ENCODE data around the gene SVBP.

Gene SVBP

DNA sequence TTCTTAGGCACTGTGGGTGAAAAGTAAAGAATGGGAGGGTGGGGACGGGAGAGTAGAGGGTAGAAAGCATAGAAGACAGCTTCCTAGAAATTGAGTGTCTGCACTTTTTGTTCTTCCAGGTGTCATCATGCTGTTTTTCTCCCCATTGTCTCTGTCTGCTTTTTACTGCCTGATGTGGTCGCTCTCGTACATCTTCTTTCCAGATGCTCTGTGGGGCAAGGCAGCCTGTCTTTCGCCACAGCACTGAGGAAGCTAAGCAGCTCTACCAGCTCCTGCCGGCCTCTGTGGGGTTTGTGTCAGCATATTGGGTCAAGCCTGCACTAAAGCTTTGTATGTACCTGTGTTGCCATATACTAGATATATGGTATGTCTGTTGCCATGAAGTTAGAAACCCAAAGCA, 19.2 kb downstream of the SVBP start:
- DNase-seq: no peak

DNA sequence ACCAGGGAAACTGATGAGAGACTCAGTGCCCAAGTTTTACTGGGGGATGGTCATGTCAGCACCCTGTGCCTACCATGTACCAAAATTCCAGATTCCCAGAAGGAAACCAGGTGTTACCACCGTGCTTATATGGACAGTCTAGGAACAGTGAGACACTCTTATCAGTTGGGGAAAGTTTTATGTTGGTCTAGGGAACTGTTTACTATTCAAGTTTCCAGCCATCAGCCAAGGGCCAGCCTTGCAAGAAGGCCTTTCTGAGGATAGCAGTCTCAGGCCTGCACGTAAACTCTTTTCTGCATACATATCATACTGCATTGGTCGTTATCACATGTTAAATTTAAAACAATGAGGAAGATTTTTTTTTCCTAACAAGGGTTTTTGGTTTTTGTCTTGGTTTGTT, 19.8 kb downstream of the SVBP start:
- no peak for DNase-seq

DNA sequence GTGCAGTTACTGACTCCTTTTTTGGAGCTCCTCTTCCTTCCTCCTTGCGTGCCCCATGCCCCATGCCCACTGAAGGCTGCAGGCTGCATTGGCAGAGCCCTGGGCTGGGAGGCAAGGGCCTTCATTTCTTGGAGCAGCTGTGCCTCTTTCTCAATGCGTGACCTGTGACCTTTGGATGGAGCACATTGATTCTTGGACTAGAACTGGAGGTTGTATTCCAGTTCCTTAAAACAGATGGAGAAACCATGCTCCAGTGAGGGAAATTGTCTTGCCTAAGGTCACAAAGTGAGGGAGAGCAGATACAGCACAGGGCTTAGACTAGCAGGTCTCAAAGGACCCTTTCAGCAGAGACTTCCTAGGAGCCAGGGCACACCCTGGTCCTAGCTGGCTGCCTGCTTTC, 23.4 kb downstream of the SVBP start:
- no peak for DNase-seq

DNA sequence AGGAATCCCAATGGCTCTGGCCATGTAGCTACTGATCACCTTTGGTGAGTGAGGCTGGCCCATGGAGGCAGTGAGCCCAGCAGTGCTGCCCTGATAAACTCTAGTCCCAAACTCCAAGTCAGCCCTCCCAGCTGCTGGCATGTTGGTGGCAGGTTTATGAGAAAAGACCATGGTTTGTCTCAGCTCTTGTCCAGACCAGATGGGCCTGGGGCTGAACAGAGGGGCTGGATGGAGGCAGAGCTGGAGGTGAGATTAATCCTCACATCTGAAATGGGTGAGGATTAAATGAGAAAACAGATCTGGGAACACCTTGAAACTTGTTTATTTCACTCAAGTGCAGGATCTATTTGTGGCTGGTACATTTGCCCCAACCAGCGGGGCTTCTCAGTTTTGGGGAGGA, 29.2 kb downstream of the SVBP start:
- no peak for DNase-seq

DNA sequence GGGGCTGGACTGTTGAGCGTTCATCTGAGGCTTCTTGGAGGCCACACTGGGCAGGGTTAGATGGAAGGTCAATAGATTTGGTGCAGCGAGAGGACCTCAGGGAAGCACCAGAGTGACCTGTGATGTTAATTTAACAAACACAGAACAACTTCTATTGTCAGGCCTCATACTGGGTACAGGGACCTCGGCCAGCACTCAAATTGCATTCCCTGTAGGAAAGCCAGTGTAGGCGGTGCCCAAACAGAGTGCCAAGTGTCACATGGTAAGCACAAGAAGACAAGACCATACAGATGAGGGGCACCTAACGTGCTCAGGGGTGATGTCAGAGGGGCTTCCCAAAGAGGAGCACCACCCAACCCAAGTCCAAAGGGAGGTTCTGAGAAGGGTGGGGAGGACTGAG, 31.1 kb downstream of the SVBP start:
- no peak for DNase-seq

DNA sequence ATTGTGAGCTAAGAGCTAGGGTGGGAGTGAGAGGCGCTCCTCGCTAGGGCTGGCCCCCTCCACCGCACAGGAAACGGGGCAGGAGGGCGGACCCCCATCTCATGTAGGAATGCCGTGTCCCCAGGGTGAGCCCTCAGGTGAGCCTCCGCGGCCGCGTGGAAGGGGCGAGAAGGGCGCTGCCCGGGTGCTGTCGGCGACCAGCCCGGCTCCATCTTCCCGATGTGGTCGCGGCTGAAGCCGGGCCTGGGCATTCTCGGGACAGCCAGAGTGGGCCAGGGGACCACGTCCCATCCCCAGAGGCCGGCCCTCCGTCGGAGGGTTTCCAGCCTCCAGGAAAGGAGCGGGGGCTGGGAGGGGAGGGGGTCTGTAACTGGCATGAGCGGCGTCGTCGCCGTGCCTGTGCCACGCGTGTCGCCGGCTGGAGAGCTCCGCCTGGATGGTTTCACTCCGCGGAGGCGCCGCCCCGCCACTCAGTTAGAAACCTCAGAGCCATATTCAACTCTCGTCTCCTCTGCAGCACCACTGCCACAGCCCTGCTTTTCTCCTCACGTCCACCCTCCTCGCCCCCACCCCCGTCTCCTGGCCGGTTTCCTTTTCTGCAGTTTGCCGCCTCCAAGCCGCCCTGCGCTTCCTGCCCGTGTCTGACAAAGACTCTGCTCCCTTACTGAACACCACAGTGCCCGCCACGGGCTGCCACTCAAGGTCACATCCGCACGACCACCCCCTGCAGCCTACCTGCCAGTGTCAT, 32.1 kb downstream of the SVBP start, which contains the start of gene TMEM269:
Gene TMEM269 (plus strand): TSS at position 46 of the 748 bp plus-strand sequence. CDS start 4,903 bp downstream, outside the sequence.
- DNase-seq: peak in 4 of 5 experiments; percentile 2 to 73 (median 25)

DNA sequence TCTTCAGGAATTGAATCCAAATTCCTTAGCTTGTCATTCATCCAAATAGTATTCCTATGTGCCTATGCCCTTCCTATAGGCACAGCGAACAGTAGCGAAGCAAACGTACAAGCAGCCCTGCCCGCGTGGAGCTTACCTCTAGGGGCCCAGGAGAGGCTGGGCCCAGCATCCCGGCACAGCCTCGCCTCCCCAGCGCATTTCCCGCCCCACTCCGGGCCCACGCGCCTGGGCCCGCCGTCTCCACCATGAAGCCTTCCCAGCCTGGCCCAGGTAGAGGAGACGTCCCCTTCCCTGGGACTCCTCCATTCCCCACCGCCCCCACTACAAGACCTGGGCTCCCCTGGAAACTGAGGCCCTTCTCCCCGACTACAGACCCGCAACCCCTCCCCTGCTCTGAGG, 32.7 kb downstream of the SVBP start:
- DNase-seq: no peak

DNA sequence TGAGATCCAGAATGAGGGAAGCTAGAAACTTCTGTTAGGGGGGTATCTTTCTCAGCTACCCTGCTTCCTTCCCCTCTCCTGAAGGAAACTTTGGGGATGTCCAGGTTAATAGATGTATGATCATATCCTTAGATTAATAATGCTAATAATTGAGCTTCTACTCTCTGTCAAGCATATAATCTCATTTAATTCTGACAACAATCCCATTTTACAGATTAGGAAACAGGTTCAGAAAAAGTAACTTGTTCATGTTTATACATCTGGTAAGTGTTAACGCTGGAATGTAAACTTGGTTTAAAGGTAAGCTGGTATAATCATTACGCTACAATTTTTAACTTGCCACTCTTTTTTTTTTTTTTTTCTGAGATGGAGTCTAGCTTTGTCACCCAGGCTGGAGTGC, 34.1 kb downstream of the SVBP start:
- no peak for DNase-seq

DNA sequence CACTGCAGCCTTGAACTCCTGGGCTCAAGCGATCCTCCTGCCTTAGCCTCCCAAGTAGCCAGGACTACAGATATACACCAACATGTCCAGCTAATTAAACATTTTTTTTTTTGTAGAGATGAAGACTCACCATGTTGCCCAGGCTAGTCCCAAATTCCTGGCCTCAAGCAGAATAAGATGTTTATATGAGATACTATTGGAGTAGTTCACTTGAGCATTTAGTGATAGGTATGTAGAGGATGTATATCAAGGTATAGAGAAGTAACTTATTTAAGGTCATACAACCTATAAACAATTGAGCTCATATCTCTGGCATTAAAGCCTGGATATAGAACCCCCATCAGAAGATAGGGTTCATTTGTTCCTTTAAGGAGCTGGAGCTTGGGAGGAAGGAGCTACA, 37.0 kb downstream of the SVBP start:
- no peak for DNase-seq

DNA sequence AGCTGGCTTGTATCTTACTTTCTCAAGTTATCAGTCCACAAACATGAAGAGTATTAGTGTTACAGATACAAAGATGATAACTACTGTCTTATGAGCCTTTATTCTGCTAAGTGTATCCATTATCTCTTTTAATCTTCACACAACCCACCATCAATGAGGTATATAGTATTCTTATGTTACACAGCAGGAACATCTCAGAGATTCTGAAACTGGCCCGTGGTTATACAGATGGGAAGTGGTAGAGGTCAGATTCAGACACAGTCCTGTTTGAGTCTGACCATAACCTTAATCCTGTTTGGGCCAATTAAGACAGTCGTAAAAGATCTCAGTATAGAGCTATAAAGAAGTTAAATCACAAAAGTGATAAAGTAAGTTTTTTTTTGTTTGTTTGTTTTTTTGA, 37.5 kb downstream of the SVBP start:
- peak in 1 of 5 experiments; percentile 62 for DNase-seq

DNA sequence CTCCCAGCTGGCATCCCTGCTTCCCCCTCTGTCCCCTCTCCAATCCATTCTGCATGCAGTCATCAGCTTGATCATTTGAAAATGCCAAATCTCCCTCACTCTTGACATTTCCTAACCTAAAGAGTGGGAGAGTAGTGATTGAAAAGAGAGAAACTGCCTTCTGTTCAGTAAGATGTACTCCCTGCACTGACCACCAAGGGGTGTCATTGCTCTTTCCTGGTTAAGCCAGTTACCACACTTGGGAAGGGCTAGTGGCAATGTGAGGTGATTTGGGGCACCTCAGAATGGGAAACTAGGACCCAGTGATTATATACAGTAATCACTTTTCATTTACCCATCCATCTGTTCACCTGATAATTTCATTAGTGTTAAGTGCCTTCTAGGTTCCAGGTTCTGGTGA, 39.3 kb downstream of the SVBP start:
- DNase-seq: peak in 1 of 5 experiments; percentile 43

DNA sequence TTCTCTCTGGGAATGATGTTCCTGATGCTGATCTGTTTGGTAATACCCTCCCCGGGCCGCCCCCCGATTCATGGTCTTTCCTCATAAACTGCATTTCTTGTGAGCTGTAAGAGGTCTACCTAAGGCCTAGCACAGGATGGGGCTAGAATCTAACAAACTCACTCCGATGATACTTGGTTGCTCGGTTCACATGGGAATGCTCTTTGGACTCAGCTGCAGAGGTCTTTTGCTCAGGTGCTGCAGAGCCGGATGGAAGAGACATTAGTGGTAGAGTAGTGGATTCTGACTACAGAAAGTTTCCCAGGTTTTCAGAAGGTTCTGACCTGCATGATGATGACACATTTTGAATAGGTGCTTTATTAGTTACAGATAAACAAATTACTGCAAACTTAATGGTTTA, 40.7 kb downstream of the SVBP start:
- DNase-seq: no peak

DNA sequence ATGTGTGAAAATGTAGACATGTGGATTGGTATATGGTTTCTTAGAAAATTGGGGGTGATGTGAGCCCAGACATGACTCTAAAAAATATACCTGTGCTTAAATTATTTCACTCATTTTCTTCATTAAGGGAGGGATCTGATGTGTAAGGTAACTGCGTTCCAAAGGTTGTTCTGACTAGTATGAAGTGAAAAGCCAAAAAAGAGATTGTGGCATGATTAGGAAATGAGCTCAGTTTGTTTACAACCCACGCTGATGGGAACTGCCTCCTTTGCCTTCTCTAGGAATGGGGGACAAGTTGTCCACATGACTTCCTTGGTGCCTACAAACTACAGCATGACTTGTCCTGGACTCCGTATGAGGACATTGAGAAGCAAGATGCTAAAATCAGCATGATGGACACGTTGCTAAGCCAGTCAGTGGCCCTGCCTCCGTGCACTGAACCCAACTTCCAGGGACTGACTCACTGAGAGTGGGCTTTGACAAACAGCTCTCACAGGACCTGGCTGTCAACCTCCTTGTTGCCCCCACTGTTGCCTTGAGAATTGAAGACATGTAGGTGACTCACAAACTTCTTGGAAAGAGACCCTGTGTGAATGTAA, 42.2 kb downstream of the SVBP start:
- DNase-seq: no peak

DNA sequence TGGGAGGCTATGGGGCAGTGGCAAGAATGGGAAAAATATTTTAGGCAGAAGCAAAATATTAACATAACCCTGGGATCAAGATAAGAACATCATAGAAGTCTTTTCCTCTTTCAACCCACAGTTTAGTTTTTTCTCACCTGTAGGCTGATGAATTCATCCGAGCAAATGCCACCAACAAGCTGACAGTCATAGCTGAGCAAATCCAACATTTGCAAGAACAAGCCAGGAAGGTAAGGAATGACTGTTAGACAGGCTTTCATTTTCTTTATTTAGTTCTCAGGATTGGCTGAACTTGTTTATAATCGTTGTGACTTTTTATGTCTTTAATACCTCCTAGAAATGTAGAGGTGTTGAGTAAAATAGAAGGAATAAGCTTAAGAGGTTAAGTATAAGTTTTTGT, 43.8 kb downstream of the SVBP start:
- no peak for DNase-seq

DNA sequence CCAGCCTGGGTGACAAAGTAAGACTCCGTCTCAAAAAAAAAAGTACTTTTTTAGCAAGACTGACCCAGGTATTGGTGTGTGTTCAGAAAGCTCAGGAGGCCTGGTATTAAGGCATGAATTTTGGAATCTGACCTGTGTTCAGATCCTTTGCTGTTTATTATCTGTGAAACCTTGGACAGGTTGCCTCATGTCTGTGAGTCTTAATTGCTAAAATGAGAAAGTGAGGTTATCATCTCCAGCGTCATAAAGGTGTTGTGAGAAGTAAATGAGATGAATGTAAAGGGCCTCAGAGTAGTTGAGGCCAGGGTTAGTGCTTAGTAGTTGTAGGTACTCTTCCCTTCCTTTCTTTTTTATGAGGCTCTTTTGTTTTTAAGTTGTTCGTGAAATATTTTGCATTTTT, 47.4 kb downstream of the SVBP start:
- no peak for DNase-seq

DNA sequence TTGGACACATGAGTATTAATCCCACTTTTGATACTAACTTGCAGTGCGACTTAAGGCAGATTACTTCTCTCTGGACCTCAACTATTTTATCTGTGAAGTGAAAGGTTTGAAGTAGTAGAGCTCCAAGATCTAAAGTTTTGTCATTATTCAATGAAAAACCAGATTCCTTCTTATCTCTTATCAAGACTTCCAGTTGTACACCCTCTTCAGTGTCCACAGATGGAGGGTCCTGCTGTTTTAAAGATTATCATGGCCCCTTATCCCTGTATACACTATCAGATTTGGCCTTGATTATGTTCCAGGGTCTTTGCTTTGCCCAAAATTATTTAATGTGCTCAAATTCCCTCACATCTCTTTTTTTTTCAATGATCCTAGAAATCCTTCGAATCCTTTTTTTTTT, 49.0 kb downstream of the SVBP start:
- no peak for DNase-seq

DNA sequence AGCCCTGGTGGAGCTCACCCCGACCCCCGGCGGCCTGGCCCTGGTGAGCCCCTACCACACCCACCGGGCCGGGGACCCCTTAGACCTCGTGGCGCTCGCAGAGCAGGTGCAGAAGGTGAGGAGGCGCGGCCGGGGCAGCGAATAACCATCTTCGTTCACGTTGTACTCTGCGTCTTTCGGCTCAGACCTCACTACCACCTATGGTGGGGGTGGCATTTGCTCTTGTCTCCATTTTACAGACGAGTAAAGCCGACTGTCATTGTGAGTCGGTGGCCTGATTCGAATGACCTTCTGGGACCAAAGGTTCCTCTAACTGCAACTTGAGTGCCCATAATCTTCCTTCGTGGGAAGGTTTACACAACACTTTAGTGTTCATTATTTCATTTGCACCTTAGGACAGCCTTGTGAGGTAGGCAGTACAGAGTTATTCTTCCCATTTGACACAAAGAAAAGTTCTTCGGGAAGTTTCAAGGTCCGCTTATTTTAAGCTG, 49.6 kb downstream of the SVBP start:
- DNase-seq: peak in 1 of 5 experiments; percentile 67

DNA sequence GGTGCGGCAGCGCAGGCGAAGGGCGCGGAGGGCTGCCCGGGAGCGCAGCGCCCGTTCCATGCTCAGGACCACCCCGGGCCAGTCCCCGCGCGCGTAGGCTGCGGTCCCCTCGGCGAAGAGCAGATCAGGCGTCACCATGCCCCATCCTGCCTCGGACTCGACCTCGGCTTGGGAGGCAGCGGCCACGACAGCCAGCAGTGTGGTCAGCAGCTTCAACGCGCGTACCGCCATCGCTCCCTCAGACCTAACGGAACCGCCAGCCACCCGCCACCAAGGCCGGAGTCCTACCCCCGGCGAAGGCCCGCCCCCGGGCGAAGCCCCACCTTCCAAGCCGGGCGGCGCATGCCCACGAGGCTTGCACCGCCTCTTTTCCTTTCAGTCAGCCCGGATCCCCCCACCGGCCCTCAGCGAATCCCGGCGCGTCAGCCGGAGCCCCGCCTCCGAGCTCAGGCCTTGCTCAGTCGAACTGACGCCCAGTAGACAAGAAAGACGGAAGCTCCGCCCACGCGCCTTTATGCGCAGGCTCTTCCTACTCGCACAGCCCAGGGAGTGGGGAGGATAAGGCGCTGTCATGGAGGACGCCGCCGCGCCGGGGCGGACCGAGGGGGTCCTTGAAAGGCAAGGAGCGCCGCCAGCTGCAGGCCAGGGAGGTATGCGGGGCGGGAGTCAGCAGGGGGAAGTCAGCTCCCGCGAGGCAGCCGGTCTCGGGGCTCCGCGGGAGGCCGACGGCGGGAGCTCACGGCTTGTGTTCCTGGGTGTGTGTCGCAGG, 50.3 kb downstream of the SVBP start, which contains the start of the genes C1orf50 and P3H1:
Gene C1orf50 (plus strand): TSS at position 509 of the 769 bp plus-strand sequence. CDS start 63 bp downstream, at position 572.
Gene P3H1 (minus strand): TSS at position 288 of the 769 bp plus-strand sequence. CDS start 57 bp downstream, at position 231.
- DNase-seq: peak; percentile 99 to 100 (median 99)

DNA sequence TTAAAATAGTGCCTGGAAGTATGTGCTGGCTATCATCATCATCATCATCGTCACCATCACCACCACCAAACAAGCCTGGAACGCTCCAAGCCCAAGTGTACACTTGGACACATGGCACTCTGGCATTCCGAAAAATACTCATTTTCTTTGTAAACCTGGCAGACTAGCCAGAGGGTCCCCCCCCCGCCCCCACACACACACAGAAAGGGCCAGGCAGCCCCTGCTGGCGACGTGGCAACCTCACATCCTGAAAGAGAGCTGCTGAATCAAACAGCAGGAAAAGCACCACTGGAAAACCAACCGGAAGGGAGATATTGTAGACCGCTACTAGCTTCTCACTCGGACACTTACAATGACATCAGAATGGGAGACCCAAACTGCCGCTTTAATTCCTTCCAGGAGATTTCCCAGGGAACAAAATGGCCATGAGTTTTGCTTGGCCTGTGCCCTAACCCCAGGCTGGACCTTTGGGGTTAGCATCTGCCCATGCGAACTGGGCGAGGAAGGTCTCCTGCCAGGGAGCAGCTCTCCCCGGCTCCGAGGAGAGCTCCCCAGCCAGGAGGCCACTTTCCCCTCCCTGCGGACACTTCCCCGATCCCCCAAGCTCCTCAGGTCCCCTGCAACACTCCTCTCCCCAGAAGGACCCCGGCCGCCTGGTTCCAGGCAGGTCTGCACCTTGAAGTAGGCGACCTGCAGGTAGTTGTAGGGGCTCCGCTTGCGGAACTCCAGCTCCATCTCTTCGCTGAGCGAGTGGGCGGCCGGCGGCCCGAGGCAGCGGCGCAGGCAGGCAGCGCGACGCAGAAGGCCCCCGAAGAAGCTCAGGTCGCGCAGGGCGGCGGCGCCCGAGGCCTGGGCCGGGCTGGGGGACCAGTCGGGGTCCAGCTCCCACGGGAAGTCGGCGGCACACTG, 51.1 kb downstream of the SVBP start:
- DNase-seq: peak in 3 of 5 experiments; percentile 19 to 51 (median 35)

DNA sequence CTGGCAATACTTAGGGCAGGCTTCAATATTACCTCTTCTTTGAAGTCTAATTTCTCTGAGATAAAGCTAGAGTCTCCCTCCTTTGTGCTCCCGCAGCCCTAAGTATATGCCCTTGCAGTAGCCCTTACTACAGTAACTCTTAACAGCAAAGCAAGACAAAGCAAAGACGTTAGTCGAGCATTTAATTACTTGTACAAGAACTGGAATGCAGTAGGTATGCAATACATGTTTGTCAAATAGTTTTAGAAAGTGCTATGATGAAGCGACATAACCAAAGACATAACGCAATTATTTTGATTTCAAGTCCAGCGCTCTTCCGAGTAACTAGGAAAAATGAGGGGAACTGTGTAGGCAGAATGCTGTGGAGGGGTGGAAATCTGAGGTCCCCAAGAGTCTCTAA, 51.9 kb downstream of the SVBP start:
- no peak for DNase-seq

DNA sequence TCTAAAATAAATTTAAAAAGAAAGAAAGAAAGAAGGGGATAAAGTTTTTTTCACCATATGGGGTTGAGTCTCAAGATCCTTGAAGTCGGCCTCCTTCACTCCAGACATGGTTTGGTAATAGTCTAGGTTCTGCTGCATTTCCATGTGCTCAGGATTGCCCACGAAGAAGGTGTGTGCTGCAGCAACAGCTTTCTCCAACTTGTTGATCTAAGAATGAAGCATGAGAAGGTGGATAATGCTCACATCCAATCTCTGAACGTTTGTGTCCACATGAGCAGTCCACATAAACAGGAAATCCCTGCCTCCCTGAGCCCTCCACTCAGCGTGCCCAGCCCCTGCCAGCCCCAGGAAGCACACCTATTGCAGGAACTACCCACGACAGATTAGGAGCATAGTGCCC, 54.9 kb downstream of the SVBP start:
- no peak for DNase-seq

DNA sequence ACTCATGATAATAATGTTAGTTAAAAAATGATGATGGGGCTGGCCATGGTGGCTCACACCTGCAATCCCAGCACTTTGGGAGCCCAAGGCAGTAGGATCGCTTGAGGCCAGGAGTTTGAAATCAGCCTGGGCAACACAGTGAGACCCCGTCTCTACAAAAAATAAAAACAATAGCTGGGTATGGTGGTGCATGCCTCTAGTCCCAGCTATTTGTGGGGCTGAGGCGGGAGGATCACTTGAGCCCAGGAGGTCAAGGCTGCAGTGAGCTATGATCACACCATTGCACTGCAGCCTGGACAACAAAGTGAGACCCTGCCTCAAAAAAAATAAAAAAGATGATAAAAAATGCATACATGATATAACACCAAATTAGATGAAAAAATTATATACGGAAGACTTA, 55.6 kb downstream of the SVBP start:
- DNase-seq: no peak
